ENCODE measurements around the gene SGIP1. TPM values are rescaled to one million over a fixed set of nuclear protein-coding genes. Genes with fewer than 3 reads are reported as not detected.

The SGIP1 gene
- not detected for total RNA-seq

GRCh38 chr1:66533804-66534740, at the start of gene SGIP1:
SGIP1 (plus strand) TSS chr1:66534153; CDS start chr1:66534359, 206 bp downstream.
- Mint-ChIP-seq H3K27me3 (ENCODE audit: low read depth) (peaks cover 51% of the 10 kb centered on the region), H3K4me1 (ENCODE audit: low read depth) (peaks cover 12% of the 10 kb centered on the region), H3K9me3 (no peaks in the 10 kb centered on the region), H3K4me3 (peak within 1 kb of the TSS; percentile 75), H3K36me3 (ENCODE audit: insufficient read depth) (no peaks in the 10 kb centered on the region)
- DNase-seq (no peak), ATAC-seq (peak; percentile 36 to 38)

GRCh38 chr1:66489151-66489550, 44.8 kb upstream of the SGIP1 start:
- H3K27me3 Mint-ChIP-seq (ENCODE audit: low read depth) = no peaks in the 10 kb centered on the region

DNA sequence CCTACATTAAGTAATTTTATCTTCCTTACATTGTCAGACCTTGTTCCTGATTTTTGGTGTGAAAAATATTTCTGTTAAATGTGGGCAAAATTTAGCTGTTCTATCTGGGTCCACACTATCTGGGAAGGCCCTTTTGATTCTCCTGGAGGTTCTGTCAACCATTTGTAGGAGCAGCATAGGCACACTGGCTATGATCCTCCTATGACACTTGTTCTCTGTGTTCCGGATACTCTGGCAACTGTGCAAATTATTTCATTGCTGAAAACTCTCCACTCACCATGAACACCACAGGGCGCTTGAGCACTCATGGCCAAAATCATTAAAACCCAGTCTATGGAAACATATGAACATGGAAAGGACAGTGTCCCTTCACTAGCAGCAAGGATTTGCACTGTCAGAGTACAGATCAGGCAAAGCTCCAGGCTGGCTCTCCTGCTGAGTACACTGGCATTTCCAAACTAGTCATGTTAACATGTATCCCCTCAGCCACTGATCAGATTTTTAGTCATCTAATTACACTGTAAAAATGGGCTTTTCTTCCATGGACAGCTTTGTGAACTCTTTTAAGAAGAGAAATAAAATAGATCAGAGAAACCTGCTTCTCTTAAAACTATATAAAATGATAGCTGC, 43.9 kb upstream of the SGIP1 start:
- Mint-ChIP-seq H3K4me3 (no peak overlapping the region), H3K27me3 (ENCODE audit: low read depth) (no peaks in the 10 kb centered on the region), H3K36me3 (ENCODE audit: insufficient read depth) (no peaks in the 10 kb centered on the region), H3K9me3 (no peaks in the 10 kb centered on the region), H3K4me1 (ENCODE audit: low read depth) (no peaks in the 10 kb centered on the region)
- DNase-seq (no peak), ATAC-seq (no peak)

More at GRCh38 chr1:66489151-66489550, 44.8 kb upstream of the SGIP1 start:
- no peaks in the 10 kb centered on the region for H3K4me1 Mint-ChIP-seq (ENCODE audit: low read depth)
- no peak overlapping the region for H3K4me3 Mint-ChIP-seq
- DNase-seq = no peak
- ATAC-seq = no peak
- H3K36me3 Mint-ChIP-seq (ENCODE audit: insufficient read depth) = no peaks in the 10 kb centered on the region
- no peaks in the 10 kb centered on the region for H3K9me3 Mint-ChIP-seq

DNA sequence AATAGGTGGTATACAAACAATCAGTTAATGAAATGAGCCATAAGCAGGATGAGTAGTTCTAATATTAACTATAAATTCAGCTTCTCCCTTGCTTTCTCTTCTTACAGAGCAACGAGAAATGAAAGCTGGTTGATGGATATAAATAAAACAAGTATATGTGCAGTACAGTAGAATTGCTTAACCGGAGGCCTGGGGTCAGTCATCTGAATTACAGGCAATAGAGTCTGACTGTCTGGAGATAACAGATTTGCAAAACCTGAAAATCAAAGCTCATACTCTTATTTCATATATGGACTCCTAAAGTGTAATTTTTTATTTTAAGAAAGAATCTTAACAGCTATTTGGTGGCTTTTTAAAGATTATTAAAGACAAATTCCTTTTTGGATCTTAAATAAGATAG, 43.1 kb upstream of the SGIP1 start:
- no peaks in the 10 kb centered on the region for H3K36me3 Mint-ChIP-seq (ENCODE audit: insufficient read depth)
- no peaks in the 10 kb centered on the region for H3K9me3 Mint-ChIP-seq
- no peaks in the 10 kb centered on the region for H3K4me1 Mint-ChIP-seq (ENCODE audit: low read depth)

DNA sequence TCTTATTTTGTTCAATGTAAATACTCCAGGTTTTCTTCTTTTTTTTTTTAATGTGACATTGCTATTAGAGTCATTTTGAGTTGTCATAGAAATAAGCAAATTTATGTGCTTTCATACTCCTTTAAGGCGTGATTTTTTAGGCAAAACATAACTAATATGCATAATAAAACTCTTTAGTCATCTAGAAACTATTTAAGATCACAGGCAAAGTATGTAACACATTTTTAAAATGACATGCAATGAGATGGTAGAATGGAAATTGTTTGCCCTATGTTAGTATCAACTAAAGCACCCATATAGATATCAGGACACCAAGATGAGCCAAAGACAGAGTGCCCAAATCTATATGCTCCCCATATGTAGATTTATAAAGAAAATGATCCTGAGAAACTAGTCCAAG, 41.5 kb upstream of the SGIP1 start:
- no peak for DNase-seq
- ATAC-seq = no peak
- Mint-ChIP-seq H3K36me3 (ENCODE audit: insufficient read depth) (no peaks in the 10 kb centered on the region), H3K4me3 (no peak overlapping the region), H3K27me3 (ENCODE audit: low read depth) (peaks cover 4% of the 10 kb centered on the region), H3K9me3 (no peaks in the 10 kb centered on the region), H3K4me1 (ENCODE audit: low read depth) (no peaks in the 10 kb centered on the region)

More for the DNA sequence above, 43.1 kb upstream of the SGIP1 start:
- no peak overlapping the region for H3K4me3 Mint-ChIP-seq
- DNase-seq (no peak), ATAC-seq (no peak)
- no peaks in the 10 kb centered on the region for H3K27me3 Mint-ChIP-seq (ENCODE audit: low read depth)

DNA sequence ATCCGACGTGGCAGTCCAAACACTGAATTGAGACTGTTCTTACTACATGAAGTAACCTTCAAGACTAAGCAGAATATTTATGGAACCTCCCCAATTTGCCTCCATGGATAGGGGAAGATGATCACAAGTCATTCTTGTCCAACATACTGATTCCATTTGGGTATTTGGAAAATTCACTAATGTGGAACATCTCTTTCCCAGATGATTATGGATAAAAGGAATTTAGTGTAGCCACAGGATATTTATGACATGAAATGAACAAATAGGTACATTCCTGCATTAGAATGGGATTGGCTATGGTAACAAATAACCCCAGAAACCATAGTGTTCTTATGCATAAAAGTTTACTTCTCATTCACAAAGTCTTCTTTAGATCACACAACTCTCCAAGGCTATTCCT, 40.2 kb upstream of the SGIP1 start:
- no peaks in the 10 kb centered on the region for H3K4me1 Mint-ChIP-seq (ENCODE audit: low read depth)
- no peaks in the 10 kb centered on the region for H3K9me3 Mint-ChIP-seq
- H3K4me3 Mint-ChIP-seq = no peak overlapping the region
- ATAC-seq (no peak), DNase-seq (no peak)
- H3K36me3 Mint-ChIP-seq (ENCODE audit: insufficient read depth) = no peaks in the 10 kb centered on the region
- peaks cover 4% of the 10 kb centered on the region for H3K27me3 Mint-ChIP-seq (ENCODE audit: low read depth)

DNA sequence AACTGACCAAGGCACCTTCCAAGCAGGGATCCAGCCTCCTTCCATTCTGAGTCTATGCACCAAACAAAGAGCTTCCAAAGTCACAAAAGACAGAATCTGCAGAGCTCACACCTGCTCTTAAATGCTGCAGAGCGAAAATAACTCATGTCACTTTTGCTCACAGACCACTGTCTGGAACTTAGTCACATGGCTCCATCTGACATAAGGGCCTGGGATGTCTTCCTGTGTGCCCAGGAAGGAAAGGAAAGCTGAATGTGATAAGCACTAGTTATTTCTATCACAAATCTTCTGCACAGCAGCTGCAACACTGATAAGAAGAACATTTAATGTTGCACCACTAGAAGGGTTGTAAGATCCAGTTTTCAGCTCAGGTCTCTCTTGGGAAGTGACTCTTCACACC, 39.5 kb upstream of the SGIP1 start:
- ATAC-seq (no peak), DNase-seq (no peak)
- no peaks in the 10 kb centered on the region for H3K4me1 Mint-ChIP-seq (ENCODE audit: low read depth)
- no peaks in the 10 kb centered on the region for H3K36me3 Mint-ChIP-seq (ENCODE audit: insufficient read depth)
- no peaks in the 10 kb centered on the region for H3K9me3 Mint-ChIP-seq
- H3K27me3 Mint-ChIP-seq (ENCODE audit: low read depth) = peaks cover 7% of the 10 kb centered on the region
- no peak overlapping the region for H3K4me3 Mint-ChIP-seq

DNA sequence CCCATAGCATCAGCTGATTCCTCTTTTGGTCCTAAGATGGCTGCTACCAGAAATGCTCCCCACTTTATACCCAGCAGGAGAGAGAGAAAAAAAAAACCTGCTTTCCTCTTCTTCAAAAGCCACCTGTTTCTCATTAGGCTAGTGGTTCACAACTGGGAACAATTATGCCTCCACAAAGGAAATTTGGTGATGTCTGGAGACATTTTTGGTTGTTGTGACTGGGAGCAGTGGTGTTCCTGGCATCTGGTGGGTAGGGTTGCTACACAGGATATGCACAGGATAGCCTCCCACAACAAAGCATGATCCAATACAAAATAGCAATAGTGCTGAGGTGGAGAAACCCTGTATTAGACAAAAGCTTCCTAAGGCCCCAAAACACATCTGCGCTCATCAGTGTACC, 38.5 kb upstream of the SGIP1 start:
- Mint-ChIP-seq H3K4me1 (ENCODE audit: low read depth) (no peaks in the 10 kb centered on the region), H3K9me3 (no peaks in the 10 kb centered on the region), H3K36me3 (ENCODE audit: insufficient read depth) (no peaks in the 10 kb centered on the region), H3K4me3 (no peak overlapping the region), H3K27me3 (ENCODE audit: low read depth) (peaks cover 10% of the 10 kb centered on the region)
- ATAC-seq (no peak), DNase-seq (no peak)

GRCh38 chr1:66497910-66498309, 36.0 kb upstream of the SGIP1 start:
- Mint-ChIP-seq H3K27me3 (ENCODE audit: low read depth) (peaks cover 11% of the 10 kb centered on the region), H3K9me3 (no peaks in the 10 kb centered on the region)

DNA sequence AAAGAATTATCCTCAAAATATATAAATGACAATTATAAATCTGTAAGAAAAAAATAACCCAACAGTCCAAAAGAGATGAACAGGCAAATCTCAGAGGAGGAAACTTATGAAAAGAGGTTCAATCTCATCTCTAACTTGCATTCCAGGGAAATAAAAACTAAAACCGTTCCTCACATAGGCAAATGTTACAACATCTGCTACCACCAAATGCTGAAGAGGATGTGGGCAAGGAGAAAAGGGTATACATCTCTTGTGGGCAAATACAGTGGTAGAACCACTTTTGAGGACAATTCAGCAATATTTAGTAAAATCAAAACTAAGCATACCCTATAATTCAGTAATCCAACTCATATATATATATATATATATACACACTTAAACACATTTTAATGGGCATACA, 33.7 kb upstream of the SGIP1 start:
- H3K9me3 Mint-ChIP-seq = no peaks in the 10 kb centered on the region
- no peaks in the 10 kb centered on the region for H3K4me1 Mint-ChIP-seq (ENCODE audit: low read depth)
- H3K27me3 Mint-ChIP-seq (ENCODE audit: low read depth) = peaks cover 20% of the 10 kb centered on the region
- ATAC-seq (no peak), DNase-seq (no peak)
- no peaks in the 10 kb centered on the region for H3K36me3 Mint-ChIP-seq (ENCODE audit: insufficient read depth)
- H3K4me3 Mint-ChIP-seq = no peak overlapping the region

More at GRCh38 chr1:66497910-66498309, 36.0 kb upstream of the SGIP1 start:
- Mint-ChIP-seq H3K4me3 (no peak overlapping the region), H3K4me1 (ENCODE audit: low read depth) (no peaks in the 10 kb centered on the region), H3K36me3 (ENCODE audit: insufficient read depth) (no peaks in the 10 kb centered on the region)
- DNase-seq (no peak), ATAC-seq (no peak)

- H3K27me3 Mint-ChIP-seq (ENCODE audit: low read depth) = peaks cover 22% of the 10 kb centered on the region
- H3K36me3 Mint-ChIP-seq (ENCODE audit: insufficient read depth) = no peaks in the 10 kb centered on the region
- ATAC-seq (no peak), DNase-seq (no peak)
- H3K4me1 Mint-ChIP-seq (ENCODE audit: low read depth) = no peaks in the 10 kb centered on the region
- no peaks in the 10 kb centered on the region for H3K9me3 Mint-ChIP-seq
- H3K4me3 Mint-ChIP-seq = no peak overlapping the region
These were observed 31.9 kb upstream of the SGIP1 start for GRCh38 chr1:66502086-66502485.

GRCh38 chr1:66503841-66504470, 30.0 kb upstream of the SGIP1 start:
- no peaks in the 10 kb centered on the region for H3K36me3 Mint-ChIP-seq (ENCODE audit: insufficient read depth)
- DNase-seq (no peak), ATAC-seq (peak; percentile 48 to 54)
- H3K9me3 Mint-ChIP-seq = no peaks in the 10 kb centered on the region
- H3K4me1 Mint-ChIP-seq (ENCODE audit: low read depth) = no peaks in the 10 kb centered on the region
- no peak overlapping the region for H3K4me3 Mint-ChIP-seq
- H3K27me3 Mint-ChIP-seq (ENCODE audit: low read depth) = peaks cover 21% of the 10 kb centered on the region

- Mint-ChIP-seq H3K9me3 (no peaks in the 10 kb centered on the region), H3K36me3 (ENCODE audit: insufficient read depth) (no peaks in the 10 kb centered on the region), H3K27me3 (ENCODE audit: low read depth) (peaks cover 20% of the 10 kb centered on the region), H3K4me3 (no peak overlapping the region), H3K4me1 (ENCODE audit: low read depth) (no peaks in the 10 kb centered on the region)
- ATAC-seq (no peak), DNase-seq (no peak)
These were observed 28.1 kb upstream of the SGIP1 start for GRCh38 chr1:66505671-66506392.

DNA sequence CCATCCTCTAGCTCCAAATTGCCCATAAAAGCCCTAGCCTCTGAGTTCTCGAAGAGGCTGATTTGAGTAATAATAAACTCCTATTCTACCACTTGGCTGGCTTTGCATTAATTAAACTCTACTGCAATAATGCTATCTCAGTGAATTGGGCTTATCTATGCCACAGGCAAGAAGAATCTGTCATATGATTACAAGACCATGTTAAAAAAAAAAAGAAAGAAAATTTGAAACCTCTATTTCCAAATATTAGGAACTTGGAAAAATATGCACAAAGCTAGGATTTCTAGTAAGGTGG, 27.6 kb upstream of the SGIP1 start:
- no peaks in the 10 kb centered on the region for H3K4me1 Mint-ChIP-seq (ENCODE audit: low read depth)
- no peaks in the 10 kb centered on the region for H3K9me3 Mint-ChIP-seq
- no peak overlapping the region for H3K4me3 Mint-ChIP-seq
- ATAC-seq (no peak), DNase-seq (no peak)
- H3K27me3 Mint-ChIP-seq (ENCODE audit: low read depth) = peaks cover 18% of the 10 kb centered on the region
- no peaks in the 10 kb centered on the region for H3K36me3 Mint-ChIP-seq (ENCODE audit: insufficient read depth)
